NCI-H2227 (cell line): ENCODE data around the gene TGFBR3.

Source experiments
- DNase-seq: peaks from one replicate; lab custom pipeline; 2025; ENCODE audit not compliant: unreplicated experiment; lab: John Stamatoyannopoulos, UW

TGFBR3 gene

GRCh38 chr1:91717839-91718238 lies 168.1 kb downstream of the TGFBR3 start:
- no peak for DNase-seq

- no peak for DNase-seq
Measured at GRCh38 chr1:91716339-91716738, 169.6 kb downstream of the TGFBR3 start.

GRCh38 chr1:91715416-91716000 lies 170.4 kb downstream of the TGFBR3 start:
- no peak for DNase-seq

DNA sequence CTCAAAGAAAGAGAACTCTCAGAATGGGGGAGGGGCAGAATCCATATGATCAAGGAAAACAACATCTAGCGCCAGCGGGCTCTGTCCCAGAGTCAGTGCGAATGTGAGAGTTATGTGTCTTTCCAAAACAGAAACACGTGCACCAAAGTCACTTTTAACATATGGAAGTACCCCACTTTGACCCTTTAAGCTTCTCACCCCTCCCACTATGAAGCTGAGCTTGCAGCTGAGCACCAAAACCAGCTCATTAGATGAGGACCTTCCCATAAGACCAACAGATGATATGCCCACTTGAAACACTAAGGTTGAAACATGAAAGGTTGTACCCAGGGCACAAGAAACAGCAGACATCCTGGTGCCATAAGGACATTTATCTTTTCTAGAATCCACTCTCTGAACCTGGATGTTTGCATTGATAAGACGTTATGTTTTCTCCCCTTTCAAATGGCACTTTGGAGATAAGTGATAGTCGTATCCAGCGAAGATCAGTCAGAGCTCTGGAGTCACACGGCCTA lies 171.0 kb downstream of the TGFBR3 start:
- DNase-seq: no peak

GRCh38 chr1:91712981-91713841 lies 172.7 kb downstream of the TGFBR3 start:
- DNase-seq: no peak

DNA sequence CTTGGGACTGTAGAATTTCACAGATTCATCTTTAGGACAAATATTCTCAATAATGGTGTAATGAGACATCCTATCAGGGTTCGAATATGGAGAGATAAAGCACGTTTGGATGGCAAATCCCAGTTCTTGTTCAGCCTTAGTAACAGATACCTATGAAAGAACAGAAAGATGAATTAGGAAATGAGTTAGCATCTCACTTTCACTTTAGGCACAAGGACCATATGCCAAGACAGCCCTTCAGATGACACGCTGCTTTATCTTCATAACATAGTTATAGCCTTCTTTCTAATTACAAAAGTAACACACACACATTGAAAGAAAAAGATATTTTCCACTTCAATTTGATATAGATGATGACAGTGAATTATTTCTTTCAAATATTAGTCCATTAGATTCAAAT lies 173.6 kb downstream of the TGFBR3 start:
- DNase-seq: no peak

DNA sequence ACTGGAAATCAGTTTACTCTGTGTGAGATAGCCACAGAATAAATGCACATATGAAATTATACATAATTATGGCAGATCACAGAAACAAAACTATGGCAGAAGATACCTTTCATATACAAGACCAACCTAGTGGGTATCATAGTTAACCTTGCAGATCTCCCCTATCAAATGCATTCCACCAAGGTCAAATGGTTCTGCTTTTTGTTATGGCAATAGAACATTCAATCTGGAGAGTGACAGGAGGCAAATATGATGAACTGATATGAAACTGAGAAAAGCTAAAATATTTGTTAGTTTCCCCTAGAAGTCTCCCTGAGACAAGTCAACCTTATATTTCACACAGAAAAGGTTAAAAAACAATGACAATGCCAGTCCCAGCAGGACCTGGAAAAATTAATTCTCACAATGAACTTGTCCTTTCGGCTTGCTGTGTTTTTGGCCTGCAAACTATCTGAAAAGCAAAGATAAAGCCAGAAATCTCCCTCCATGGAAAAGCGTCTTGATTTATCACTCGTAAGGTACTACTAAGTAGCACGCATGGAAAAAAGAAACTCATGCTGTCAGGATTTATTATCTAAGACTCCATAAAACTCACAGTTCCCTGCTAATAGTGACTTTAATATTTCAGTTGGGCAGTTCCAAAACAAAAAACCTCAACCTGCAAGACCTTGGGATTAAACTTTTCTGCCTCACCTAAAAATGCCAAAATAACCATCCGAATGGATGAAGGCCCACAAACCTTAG lies 174.3 kb downstream of the TGFBR3 start:
- no peak for DNase-seq

DNA sequence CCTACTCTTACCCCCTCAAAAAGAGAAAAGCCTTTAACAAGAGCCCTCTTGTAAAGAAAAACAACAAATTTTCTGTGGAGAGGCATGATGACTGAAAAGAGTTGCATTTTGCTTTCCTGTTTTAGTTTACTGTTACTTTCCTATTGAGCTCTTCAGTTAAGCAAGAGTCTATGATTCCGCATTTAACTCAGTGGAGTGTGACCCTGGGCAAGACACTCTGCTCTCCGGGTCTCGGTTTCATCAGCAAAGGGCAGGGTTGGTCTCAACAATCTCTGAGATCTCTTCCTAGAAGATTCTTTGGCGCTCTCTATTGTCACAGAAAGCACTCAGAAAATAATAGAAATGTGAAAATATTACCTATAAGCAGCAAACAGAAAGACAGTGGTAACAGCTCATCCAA lies 175.7 kb downstream of the TGFBR3 start:
- DNase-seq: no peak

- no peak for DNase-seq
Measured at GRCh38 chr1:91708691-91709090, 177.3 kb downstream of the TGFBR3 start.

- no peak for DNase-seq
Measured at GRCh38 chr1:91707890-91708218, 178.1 kb downstream of the TGFBR3 start.

- no peak for DNase-seq
Measured at GRCh38 chr1:91707114-91707889, 178.6 kb downstream of the TGFBR3 start.

- DNase-seq: no peak
Measured at GRCh38 chr1:91706140-91706957, 179.6 kb downstream of the TGFBR3 start.

- DNase-seq: no peak
Measured at GRCh38 chr1:91704746-91705145, 181.2 kb downstream of the TGFBR3 start.

DNA sequence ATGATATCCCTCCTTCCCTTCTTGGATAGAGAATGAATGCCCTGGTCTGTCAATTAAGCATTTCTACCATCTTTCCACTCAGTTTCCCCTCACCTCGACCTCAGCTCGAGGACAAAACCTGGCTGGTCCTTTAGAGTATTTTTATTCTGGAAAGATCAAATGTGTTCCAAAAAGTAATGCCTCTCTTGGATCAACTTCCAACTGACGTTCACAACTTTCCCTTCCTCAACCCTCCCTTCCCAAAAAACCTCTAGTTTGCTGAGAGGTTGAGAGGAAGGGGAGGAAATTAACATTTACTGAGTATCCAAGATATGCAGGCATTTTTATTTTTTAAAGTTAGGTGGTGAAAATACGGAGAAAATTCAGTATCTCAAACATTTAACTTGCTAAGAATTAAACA lies 182.9 kb downstream of the TGFBR3 start:
- DNase-seq: no peak

- no peak for DNase-seq
Measured at GRCh38 chr1:91701472-91701869, 184.5 kb downstream of the TGFBR3 start.

DNA sequence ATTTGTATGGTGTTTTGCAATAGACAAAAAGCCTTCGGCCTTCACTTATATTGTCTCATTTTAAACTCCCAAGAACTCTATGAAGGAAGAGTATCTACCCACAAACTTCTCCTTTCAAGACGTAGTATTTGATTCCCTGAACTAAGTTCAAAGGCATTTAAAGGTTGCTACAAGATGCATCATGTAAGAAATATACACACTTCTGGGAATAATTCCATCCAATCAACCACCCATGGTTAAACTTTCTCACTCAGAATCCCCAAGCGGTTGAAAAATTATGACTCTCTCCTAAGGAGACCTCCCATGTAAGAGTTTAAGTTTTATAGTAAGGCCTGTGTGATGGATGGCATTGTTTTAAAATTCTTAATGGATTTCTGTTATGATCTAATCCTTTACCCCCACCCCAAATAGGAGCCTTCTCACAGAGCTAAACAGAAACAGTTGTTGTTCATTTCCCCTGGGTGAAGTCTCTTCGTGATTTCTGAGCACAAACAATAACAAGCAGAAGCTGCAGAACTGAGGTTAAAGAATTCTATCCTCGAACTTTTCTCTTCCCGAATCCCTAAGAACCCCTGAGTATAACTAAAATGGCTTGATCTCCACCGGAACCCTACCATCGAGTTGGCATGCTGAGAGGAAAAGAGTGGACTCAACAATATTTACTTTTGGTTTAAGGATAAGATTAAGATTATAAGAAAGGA lies 185.0 kb downstream of the TGFBR3 start:
- DNase-seq: no peak

DNA sequence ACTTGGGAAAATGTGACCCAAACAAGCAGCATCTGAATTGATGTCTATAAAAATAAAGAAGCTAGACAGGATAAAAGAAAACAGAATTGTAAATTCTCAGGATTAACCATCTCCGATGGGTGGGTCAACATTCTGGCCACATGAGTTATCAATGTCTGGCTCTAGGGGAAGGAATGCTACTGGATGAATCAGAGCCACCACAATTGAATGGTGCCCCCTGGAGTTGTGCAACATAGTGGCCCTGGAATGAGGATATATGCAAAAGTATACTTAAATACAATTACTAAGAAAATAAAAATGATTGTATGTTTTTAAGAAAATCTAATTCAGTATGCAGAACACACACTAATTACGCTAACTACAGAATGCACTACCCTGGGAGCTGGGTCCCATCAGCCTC lies 185.6 kb downstream of the TGFBR3 start:
- no peak for DNase-seq

- DNase-seq: no peak
Measured at GRCh38 chr1:91699339-91699974, 186.5 kb downstream of the TGFBR3 start.

- DNase-seq: no peak
Measured at GRCh38 chr1:91697861-91698260, 188.1 kb downstream of the TGFBR3 start.
